Gastrocnemius medialis (tissue), 4 donors: ENCODE data around the gene RNF114. TPM values are rescaled to one million over a fixed set of nuclear protein-coding genes. Genes with fewer than 3 reads are reported as not detected.

Source experiments
- ATAC-seq, 2 donors: fragments of 150-250 bp; one replicate each; pipeline ENCODE4 v1.9.1; 2016
- DNase-seq, 2 donors: peaks; one replicate each; pipeline ENCODE4 v3.0.0-alpha.2; 2019
- H3K27ac ChIP-seq, 4 donors: fragments of 200-600 bp; sonication (generic); 1 replicate in 1 of 4; 2 replicates in 3 of 4; pipeline ENCODE4 v1.5.1; 2016 to 2018; ENCODE audit warnings: mild to moderate bottlenecking in 2 of 4, moderate library complexity in 1 of 4
- H3K27me3 ChIP-seq, 3 donors: fragments of 200-600 bp; sonication (generic) in 2 of 3; 1 replicate in 1 of 3; 2 replicates in 2 of 3; pipeline versions ENCODE4 v1.5.1 to v1.6.0; 2016 to 2019; ENCODE audit warnings: mild to moderate bottlenecking in 1 of 3, moderate library complexity in 1 of 3
- H3K36me3 ChIP-seq, 2 donors: fragments of 200-600 bp; sonication (generic) in 1 of 2; one replicate each; pipeline ENCODE4 v1.5.1; 2017 to 2018
- H3K4me1 ChIP-seq, 2 donors: fragments of 200-600 bp; sonication (generic) in 1 of 2; one replicate each; pipeline ENCODE4 v1.5.1; 2016 to 2017; ENCODE audit warnings: mild to moderate bottlenecking in 2 of 2
- H3K4me3 ChIP-seq, 4 donors: fragments of 200-600 bp; sonication (generic) in 3 of 4; 1 replicate in 1 of 4; 2 replicates in 3 of 4; pipeline ENCODE4 v1.5.1; 2016 to 2019; ENCODE audit warnings: mild to moderate bottlenecking in 2 of 4
- H3K9me3 ChIP-seq, 3 donors: fragments of 200-600 bp; sonication (generic) in 2 of 3; 1 replicate in 1 of 3; 2 replicates in 2 of 3; pipeline ENCODE4 v1.5.1; 2016 to 2019
- POLR2A ChIP-seq, 2 donors: fragments of 450-650 bp; IDR thresholded peaks; one replicate each; pipeline ENCODE4 v1.6.1; 2017; ENCODE audit warnings: antibody characterized with exemption in 2 of 2, mild to moderate bottlenecking in 2 of 2, moderate library complexity in 2 of 2
- in situ Hi-C, 4 donors: fragments of 200-750 bp; cut with MboI; loops; one replicate each; pipeline versions ENCODE4 v1.15.0 to v1.8.0; 2017; ENCODE audit warnings: low sequenced_read_pairs in 4 of 4
- intact Hi-C: fragments of 100-400 bp; cut with DNase I; formaldehyde crosslinking; loops from one replicate; pipeline ENCODE4 v1.15.1; 2023; ENCODE audit warnings: low total_unique reads
- total RNA-seq, 4 donors: library from RNA; depleted of rRNA; stranded (reverse); fragments of >200 nt; gene quantifications; one replicate each; pipeline versions ENCODE4 v1.1.0 to v1.2.3, GENCODE V29; 2016
- TF ChIP-seq, protein P1 (sequence below), 5 experiments: fragments of 450-650 bp in 3 of 5; fragments of 200-600 bp in 2 of 5; sonication (generic) in 2 of 5; IDR thresholded peaks in 4 of 5; conservative IDR thresholded peaks in 1 of 5; 1 replicate in 4 of 5; 2 replicates in 1 of 5; pipeline ENCODE4 v1.5.1; 2016 to 2019; ENCODE audit warnings: antibody characterized with exemption in 5 of 5, mild to moderate bottlenecking in 3 of 5, moderate library complexity in 3 of 5

RNF114 gene
- total RNA-seq, 4 donors from 2014 or later, result 133 to 216 (median 172) TPM

DNA sequence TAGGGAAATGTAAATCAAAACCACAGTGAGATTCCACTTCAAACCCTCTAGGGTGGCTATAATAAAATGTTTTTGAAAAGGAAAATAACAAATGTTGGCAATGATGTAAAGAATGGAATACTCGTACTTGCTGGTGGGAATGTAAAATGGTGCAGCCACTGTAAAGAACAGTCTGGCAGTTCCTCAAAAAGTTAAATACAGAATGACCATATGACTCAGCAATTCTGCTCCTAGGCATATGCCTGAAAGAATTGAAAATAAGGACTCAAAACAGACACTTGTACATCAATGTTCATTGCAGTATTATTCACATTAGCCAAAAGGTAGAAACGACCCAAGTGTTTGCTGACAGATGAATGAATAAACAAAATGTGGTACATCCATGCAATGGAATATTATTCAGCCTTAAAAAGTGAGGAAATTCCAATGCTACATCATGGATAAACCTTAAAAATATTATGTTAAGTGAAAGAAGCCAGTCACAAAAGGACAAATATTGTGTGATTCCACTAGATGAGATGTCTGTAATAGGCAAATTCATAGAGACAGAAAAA lies 10.2 kb upstream of the RNF114 start:
- no peak overlapping the region for H3K4me3 ChIP-seq
- intact Hi-C loops, result loop anchor here (5.0 kb wide), 1 partner anchor 384 kb away; no protein-coding TSS in a partner anchor
- ATAC-seq, result no peak

DNA sequence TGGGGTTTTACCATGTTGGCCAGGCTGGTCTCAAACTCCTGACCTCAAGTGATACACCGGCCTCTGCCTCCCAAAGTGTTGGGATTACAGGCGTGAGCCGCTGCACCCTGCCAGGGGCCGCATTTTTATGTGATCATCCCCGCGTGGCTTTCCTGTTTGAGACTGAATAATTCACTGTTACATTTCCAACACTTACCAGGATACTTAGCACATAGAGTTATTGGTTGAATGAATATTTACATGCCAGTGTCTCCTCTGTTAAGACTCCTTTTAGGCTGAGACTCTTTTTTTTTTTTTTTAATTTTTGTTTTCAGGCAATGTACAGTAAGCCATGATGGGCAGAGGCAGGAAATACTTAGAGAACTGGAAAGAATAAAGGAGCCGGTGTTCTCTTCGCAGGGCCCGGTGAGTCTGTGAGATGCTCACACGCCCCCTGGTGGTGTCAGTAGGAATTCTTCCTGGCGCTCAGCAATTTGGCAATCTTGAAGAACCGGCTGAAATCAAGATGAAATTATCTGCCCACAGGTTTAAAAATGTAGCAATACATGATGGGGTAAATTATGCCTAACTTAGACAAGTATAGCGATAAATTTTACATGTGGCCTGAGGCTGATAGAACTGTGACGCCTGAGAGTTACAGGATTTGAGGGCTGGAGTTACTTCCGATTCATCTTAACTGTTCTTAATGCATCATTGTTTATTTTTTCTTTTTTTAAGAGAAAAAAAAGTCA lies 7.6 kb upstream of the RNF114 start:
- H3K4me3 ChIP-seq, result no peak overlapping the region
- TF ChIP-seq POLR2A (IDR thresholded peaks at IDR 0.05), result no peak
- TF ChIP-seq, protein P1, sequence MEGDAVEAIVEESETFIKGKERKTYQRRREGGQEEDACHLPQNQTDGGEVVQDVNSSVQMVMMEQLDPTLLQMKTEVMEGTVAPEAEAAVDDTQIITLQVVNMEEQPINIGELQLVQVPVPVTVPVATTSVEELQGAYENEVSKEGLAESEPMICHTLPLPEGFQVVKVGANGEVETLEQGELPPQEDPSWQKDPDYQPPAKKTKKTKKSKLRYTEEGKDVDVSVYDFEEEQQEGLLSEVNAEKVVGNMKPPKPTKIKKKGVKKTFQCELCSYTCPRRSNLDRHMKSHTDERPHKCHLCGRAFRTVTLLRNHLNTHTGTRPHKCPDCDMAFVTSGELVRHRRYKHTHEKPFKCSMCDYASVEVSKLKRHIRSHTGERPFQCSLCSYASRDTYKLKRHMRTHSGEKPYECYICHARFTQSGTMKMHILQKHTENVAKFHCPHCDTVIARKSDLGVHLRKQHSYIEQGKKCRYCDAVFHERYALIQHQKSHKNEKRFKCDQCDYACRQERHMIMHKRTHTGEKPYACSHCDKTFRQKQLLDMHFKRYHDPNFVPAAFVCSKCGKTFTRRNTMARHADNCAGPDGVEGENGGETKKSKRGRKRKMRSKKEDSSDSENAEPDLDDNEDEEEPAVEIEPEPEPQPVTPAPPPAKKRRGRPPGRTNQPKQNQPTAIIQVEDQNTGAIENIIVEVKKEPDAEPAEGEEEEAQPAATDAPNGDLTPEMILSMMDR (IDR thresholded peaks at IDR 0.05 in 4 of 5, conservative IDR thresholded peaks at IDR 0.05 in 1 of 5), result peak; percentile 87 to 95 (median 88)
- no peaks in the 10 kb centered on the region for H3K36me3 ChIP-seq
- DNase-seq, result peak; percentile 62 to 72
- no peaks in the 10 kb centered on the region for H3K27me3 ChIP-seq
- no peaks in the 10 kb centered on the region for H3K9me3 ChIP-seq
- H3K4me1 ChIP-seq, result no peaks in the 10 kb centered on the region
- H3K27ac ChIP-seq, result no peak overlapping the region
- in situ Hi-C loops (loop anchor here in 1 of 4 donors (10.0 kb wide), 1 partner anchor 324 kb away; no protein-coding TSS in a partner anchor), intact Hi-C loops (loop anchor here (2.0 to 5.0 kb wide), 2 partner anchors 318 to 386 kb away; no protein-coding TSS in a partner anchor)
- ATAC-seq, result peak; percentile 80

More for the DNA sequence above, 10.2 kb upstream of the RNF114 start:
- H3K36me3 ChIP-seq, result no peaks in the 10 kb centered on the region
- in situ Hi-C loops, result loop anchor here in 1 of 4 donors (10.0 kb wide), 1 partner anchor 321 kb away; no protein-coding TSS in a partner anchor
- TF ChIP-seq POLR2A (IDR thresholded peaks at IDR 0.05), result no peak
- TF ChIP-seq, protein P1 (IDR thresholded peaks at IDR 0.05 in 4 of 5, conservative IDR thresholded peaks at IDR 0.05 in 1 of 5), result no peak
- no peaks in the 10 kb centered on the region for H3K27me3 ChIP-seq
- H3K4me1 ChIP-seq, result no peaks in the 10 kb centered on the region
- no peak for DNase-seq
- no peak overlapping the region for H3K27ac ChIP-seq
- H3K9me3 ChIP-seq, result no peaks in the 10 kb centered on the region

DNA sequence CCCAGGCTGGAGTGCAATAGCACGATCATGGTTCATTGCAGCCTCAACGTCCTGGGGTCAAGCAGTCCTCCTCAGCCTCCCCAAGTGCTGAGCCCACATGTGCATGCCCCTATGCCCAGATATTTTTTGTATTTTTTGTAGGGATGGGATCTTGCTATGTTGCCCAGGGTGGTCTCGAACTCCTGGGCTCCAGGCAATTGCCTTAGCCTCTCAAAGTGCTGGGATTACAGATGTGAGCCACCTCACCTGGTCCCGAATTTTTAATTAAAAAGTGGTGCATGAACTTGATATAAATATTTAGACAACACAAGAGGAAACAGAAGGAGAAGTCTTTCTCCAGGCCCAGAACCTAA lies 7.1 kb upstream of the RNF114 start:
- Histone ChIP-seq H3K36me3 (no peaks in the 10 kb centered on the region), H3K4me3 (no peak overlapping the region), H3K27ac (no peak overlapping the region), H3K4me1 (no peaks in the 10 kb centered on the region), H3K9me3 (no peaks in the 10 kb centered on the region), H3K27me3 (no peaks in the 10 kb centered on the region)
- intact Hi-C loops, result loop anchor here (2.0 to 5.0 kb wide), 2 partner anchors 318 to 387 kb away; no protein-coding TSS in a partner anchor
- TF ChIP-seq POLR2A (IDR thresholded peaks at IDR 0.05), result no peak
- TF ChIP-seq, protein P1 (IDR thresholded peaks at IDR 0.05 in 4 of 5, conservative IDR thresholded peaks at IDR 0.05 in 1 of 5), result no peak
- in situ Hi-C loops, result loop anchor here in 1 of 4 donors (10.0 kb wide), 1 partner anchor 324 kb away; no protein-coding TSS in a partner anchor
- DNase-seq (no peak), ATAC-seq (peak; percentile 8 to 9)

DNA sequence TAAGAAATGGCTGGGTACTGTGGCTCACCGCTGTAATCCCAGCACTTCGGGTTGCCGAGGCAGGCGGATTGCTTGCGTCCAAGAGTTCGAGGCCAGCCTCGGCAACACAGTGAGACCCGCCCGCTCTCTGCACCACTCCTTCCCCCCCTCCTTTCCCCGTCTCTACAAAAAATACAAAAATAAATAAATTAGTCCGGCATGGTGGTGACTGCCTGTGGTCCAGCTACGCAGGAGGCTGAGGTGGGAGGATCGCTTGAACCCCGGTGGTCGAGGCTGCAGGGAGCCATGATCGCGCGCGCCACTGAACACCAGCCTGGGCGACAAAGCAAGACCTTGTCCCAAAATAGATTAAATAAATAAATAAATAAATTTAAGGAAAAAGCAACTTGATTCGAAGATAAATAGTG lies 448 bp upstream of the RNF114 start:
- peak overlapping the region; percentile 95 to 100 (median 98) for H3K27ac ChIP-seq
- DNase-seq, result no peak

More for the DNA sequence above, 448 bp upstream of the RNF114 start:
- TF ChIP-seq, protein P1 (IDR thresholded peaks at IDR 0.05 in 4 of 5, conservative IDR thresholded peaks at IDR 0.05 in 1 of 5), result no peak
- TF ChIP-seq POLR2A (IDR thresholded peaks at IDR 0.05), result no peak
- peak overlapping the region; percentile 88 to 99 (median 96) for H3K4me3 ChIP-seq
- intact Hi-C loops, result loop anchor here (2.0 to 10.0 kb wide), 2 partner anchors 21 to 999 kb away; partner anchors contain the start of genes ADNP and SPATA2
- in situ Hi-C loops, result no loop called here
- ATAC-seq, result peak; percentile 24 to 28
- peaks cover 0 to 5% of the 10 kb centered on the region in 2 donors for H3K36me3 ChIP-seq
- H3K9me3 ChIP-seq, result no peaks in the 10 kb centered on the region
- no peaks in the 10 kb centered on the region for H3K27me3 ChIP-seq
- peaks cover 37 to 39% of the 10 kb centered on the region in 2 donors for H3K4me1 ChIP-seq
